ENCODE data around the gene TCF7.

Gene TCF7

DNA sequence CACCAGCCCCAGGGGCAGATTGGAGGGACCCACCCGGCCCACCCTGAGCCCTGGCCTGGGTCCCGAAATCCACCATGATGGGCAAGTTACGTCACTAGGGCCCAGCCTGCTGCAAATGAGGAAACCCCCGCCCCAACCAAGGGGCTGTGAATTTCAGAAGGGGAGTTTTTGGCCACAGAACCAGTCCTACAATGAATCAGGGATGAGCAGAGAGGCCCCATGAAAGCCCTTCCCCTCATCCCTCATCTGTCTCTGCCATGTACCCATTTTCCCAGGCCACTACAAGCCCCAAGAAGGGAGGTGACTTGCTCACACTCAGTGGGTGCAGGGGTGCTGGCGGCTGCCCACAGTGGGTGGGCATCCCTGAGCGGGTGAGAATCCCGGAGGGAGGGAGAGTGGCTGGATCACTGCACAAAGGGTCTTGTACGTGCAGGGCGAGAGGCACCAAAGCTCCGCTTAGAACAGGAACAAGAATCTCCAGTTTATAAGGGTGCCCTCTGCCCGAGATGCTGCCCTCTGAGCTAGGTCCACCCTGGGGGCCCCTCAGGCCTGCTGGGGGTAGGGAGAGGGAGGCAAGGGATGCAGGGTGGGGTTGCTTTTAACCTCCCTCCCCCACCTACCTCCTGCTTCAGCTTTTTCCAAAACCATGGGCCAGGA lies 10.4 kb upstream of the TCF7 start:
- TF ChIP-seq FOXP2 (optimal IDR thresholded peaks at IDR 0.05; ENCODE audit: control extremely low read depth, extremely low read length, insufficient read depth) (no peak), POLR2AphosphoS5 (IDR thresholded peaks at IDR 0.05; ENCODE audit: borderline replicate concordance, low read depth, low read length) (no peak), EZH2 (IDR thresholded peaks at IDR 0.05) (no peak)
- H3K4me3 ChIP-seq = no peak overlapping the region
- DNase-seq (ENCODE audit: low read depth, low spot score) = no peak
- H3K36me3 ChIP-seq (ENCODE audit: insufficient read depth, low read length) = no peaks in the 10 kb centered on the region
- H3K9me3 ChIP-seq (ENCODE audit: low read depth, low read length) = no peaks in the 10 kb centered on the region
- no peak overlapping the region for H3K9ac ChIP-seq (ENCODE audit: insufficient read length)
- H3K27ac ChIP-seq = no peak overlapping the region

DNA sequence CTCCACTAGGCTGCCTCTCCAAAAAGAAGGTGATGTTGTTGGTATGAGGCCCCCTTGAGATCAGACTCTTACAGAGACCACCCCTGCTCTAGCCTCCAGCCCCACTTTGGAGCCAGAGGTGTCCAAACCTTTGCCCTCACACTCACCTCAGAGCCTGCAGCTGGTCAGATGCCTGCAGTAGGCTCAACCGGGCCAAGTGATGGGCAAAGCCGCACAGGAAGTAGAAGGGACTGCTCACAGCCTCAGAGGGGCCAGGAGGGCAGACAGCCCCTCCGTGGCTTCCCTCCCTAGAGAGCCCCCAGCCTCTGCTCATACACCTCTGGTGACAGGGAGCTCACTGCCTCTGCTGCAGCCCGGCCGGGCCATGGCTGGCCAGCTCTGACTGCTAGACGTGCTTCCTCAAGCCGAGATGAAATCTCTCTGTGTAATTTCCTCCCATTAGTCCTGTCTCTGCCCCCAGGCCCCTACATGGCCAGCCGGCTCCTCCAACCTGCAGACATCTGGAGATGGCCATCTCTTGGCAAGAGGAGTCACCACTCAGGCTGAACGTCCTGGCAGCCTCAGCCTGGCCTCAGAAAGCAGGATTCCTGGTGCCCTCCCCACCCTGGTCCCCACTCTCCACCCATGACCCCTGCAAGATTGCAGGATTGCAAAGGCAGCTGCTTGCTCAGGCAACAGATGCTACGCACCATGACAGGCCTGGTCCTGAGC lies 7.3 kb upstream of the TCF7 start:
- no peak for DNase-seq (ENCODE audit: low read depth, low spot score)
- H3K9me3 ChIP-seq (ENCODE audit: low read depth, low read length) = no peaks in the 10 kb centered on the region
- H3K27ac ChIP-seq = no peak overlapping the region
- no peaks in the 10 kb centered on the region for H3K36me3 ChIP-seq (ENCODE audit: insufficient read depth, low read length)
- no peak overlapping the region for H3K4me3 ChIP-seq
- H3K9ac ChIP-seq (ENCODE audit: insufficient read length) = no peak overlapping the region
- no peak for TF ChIP-seq EZH2 (IDR thresholded peaks at IDR 0.05)
- TF ChIP-seq FOXP2 (optimal IDR thresholded peaks at IDR 0.05; ENCODE audit: control extremely low read depth, extremely low read length, insufficient read depth) = no peak
- no peak for TF ChIP-seq POLR2AphosphoS5 (IDR thresholded peaks at IDR 0.05; ENCODE audit: borderline replicate concordance, low read depth, low read length)

DNA sequence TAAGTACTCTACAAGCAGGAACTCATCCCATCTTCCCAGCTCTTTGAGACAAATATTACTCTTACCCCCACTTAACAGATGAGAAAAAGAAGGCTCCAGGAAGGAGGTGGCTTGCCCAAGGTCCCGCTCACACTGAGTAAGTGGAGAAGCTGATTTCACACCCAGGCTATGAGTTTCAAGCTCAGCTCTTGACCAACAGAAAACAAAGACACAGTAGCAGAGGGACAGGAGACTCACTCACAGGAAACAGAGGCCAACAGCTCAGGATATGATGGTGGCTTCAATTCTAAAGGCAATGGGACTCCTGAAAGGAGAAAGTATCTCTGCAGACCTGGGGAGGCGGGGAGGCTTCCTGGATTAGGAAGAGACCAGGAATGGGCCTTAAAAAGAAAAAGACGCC lies 6.7 kb upstream of the TCF7 start:
- Histone ChIP-seq H3K9ac (ENCODE audit: insufficient read length) (no peak overlapping the region), H3K27ac (no peak overlapping the region)
- DNase-seq (ENCODE audit: low read depth, low spot score) = no peak

DNA sequence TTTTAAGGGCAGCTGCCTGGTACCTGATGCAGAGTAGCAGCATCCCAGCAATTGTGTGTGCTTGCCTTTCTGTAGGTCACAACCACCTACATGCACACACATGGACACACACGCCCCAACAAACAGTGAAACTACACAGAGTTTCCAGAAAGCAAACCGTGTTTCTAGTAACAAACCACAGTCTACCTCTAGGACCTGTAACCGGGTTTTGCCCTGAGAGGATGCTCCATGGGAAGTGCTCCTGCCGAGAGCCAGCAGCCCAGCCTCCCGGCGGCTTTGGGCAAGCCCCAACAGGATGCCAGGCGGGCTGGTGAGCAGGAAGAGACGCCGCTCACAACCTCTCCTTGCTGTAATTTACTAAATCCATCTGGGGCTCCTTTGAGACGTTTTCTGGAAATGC lies 4.1 kb upstream of the TCF7 start:
- no peak for DNase-seq (ENCODE audit: low read depth, low spot score)
- H3K4me3 ChIP-seq = no peak overlapping the region
- H3K36me3 ChIP-seq (ENCODE audit: insufficient read depth, low read length) = no peaks in the 10 kb centered on the region
- H3K27ac ChIP-seq = no peak overlapping the region
- no peak overlapping the region for H3K9ac ChIP-seq (ENCODE audit: insufficient read length)
- TF ChIP-seq FOXP2 (optimal IDR thresholded peaks at IDR 0.05; ENCODE audit: control extremely low read depth, extremely low read length, insufficient read depth) = no peak
- no peak for TF ChIP-seq POLR2AphosphoS5 (IDR thresholded peaks at IDR 0.05; ENCODE audit: borderline replicate concordance, low read depth, low read length)
- TF ChIP-seq EZH2 (IDR thresholded peaks at IDR 0.05) = no peak
- H3K9me3 ChIP-seq (ENCODE audit: low read depth, low read length) = no peaks in the 10 kb centered on the region

More for the DNA sequence above, 6.7 kb upstream of the TCF7 start:
- no peaks in the 10 kb centered on the region for H3K36me3 ChIP-seq (ENCODE audit: insufficient read depth, low read length)
- H3K4me3 ChIP-seq = no peak overlapping the region
- H3K9me3 ChIP-seq (ENCODE audit: low read depth, low read length) = no peaks in the 10 kb centered on the region
- TF ChIP-seq FOXP2 (optimal IDR thresholded peaks at IDR 0.05; ENCODE audit: control extremely low read depth, extremely low read length, insufficient read depth) (no peak), POLR2AphosphoS5 (IDR thresholded peaks at IDR 0.05; ENCODE audit: borderline replicate concordance, low read depth, low read length) (no peak), EZH2 (IDR thresholded peaks at IDR 0.05) (no peak)

DNA sequence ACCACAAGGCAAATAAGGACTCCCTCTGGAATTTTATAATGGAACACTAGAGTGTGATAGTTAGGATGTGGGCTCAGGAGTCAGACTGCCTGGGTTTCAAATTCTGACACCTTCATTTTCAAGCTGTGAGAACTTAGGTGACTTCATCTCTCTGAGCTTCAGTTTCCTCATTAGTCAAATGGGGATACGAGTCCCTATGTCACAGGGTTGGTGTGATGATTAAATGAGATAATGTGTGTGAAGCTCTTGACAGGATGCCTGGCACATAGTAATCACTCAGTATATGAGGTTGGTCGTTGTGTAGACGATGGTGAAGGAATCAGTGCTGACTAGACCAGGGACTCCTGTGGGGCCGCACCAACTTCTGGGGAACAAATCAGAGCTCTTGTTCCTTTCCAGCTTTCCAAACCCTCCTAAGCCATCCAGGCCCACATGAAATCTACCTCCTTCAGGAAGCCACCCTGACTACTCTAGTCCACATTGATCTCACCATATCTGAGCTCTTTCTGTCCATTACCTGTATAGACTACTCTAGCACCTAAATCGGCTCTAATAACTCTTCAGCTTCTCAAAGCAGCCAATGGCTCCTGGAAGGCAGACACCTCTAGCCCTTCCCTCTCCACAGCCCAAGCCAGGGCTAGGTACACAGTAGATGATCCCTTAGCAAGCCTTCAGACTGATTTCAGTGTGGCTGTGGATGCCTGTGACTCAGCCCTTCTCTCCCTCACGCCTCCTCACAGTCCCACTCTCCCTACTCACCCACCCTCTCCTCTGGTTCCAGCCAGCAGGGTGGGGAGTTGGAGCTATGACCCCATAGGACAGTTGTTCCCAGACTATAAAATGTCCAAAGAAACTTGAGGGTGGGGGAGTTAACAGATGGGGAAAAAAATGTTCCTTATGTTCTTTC lies 2.5 kb upstream of the TCF7 start:
- TF ChIP-seq EZH2 (IDR thresholded peaks at IDR 0.05) = no peak
- no peak for TF ChIP-seq POLR2AphosphoS5 (IDR thresholded peaks at IDR 0.05; ENCODE audit: borderline replicate concordance, low read depth, low read length)
- no peak for TF ChIP-seq FOXP2 (optimal IDR thresholded peaks at IDR 0.05; ENCODE audit: control extremely low read depth, extremely low read length, insufficient read depth)
- H3K9me3 ChIP-seq (ENCODE audit: low read depth, low read length) = no peaks in the 10 kb centered on the region
- no peak overlapping the region for H3K27ac ChIP-seq
- H3K36me3 ChIP-seq (ENCODE audit: insufficient read depth, low read length) = no peaks in the 10 kb centered on the region
- H3K4me3 ChIP-seq = no peak overlapping the region
- no peak overlapping the region for H3K9ac ChIP-seq (ENCODE audit: insufficient read length)
- no peak for DNase-seq (ENCODE audit: low read depth, low spot score)

DNA sequence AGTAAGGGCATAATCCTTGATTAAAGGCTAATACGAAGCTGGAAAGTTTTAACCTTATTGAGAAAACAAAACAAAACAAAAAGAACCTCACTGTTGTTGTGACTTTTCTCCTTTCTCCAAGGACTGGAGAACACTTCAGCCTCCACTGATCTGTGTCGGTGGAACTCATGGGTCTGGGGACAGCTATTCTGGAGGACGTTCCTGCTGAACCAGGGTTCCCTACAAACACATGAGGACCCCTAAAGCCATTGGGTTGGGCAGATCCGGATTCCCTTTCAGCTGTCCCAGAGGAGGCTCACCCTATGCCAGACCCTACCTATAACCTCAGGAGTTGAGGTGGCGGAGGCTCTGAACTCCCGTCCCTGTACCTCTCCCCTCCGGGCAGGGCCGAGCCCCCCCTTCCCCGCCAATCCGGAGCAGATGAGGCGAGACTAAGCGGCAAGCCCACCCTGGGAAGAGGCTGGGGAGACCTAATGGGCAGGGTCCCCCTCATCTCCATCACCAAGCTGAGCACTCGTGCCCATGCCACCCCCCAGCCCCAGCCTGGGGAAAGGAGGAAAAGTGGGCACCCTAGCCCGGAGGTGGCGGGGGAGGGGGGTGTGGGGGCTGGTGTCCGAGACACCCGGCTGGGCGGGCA lies 1.6 kb upstream of the TCF7 start:
- no peak overlapping the region for H3K9ac ChIP-seq (ENCODE audit: insufficient read length)
- H3K36me3 ChIP-seq (ENCODE audit: insufficient read depth, low read length) = no peaks in the 10 kb centered on the region
- no peak overlapping the region for H3K27ac ChIP-seq
- no peak for TF ChIP-seq POLR2AphosphoS5 (IDR thresholded peaks at IDR 0.05; ENCODE audit: borderline replicate concordance, low read depth, low read length)
- no peak for TF ChIP-seq EZH2 (IDR thresholded peaks at IDR 0.05)
- TF ChIP-seq FOXP2 (optimal IDR thresholded peaks at IDR 0.05; ENCODE audit: control extremely low read depth, extremely low read length, insufficient read depth) = no peak
- no peak for DNase-seq (ENCODE audit: low read depth, low spot score)
- no peak overlapping the region for H3K4me3 ChIP-seq
- no peaks in the 10 kb centered on the region for H3K9me3 ChIP-seq (ENCODE audit: low read depth, low read length)

DNA sequence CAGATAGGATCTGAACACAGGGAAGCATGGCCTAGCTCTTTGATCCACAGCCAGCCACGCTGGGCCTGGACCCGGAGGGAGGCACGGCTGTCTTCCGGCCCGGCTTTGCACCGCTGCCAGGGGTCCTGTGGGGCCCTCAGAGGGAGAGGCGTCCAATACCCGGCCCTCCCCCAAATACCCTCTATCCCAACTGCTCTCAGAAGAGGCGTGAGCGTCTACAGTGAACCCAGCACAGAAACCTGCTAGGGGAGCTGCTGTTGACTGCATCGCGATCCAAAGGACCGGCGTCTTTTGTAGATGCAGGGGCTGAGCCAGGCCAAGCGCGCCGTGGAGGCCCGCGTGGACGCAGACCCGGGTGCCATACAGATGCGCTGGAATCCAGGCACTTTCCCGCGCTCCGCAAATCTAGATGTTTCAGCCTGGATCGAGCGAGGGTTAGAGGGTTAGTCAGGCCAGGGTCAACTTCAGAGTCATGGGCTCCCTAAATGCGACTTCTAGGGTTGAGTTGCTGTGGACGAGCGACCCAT lies 1.1 kb upstream of the TCF7 start:
- no peak for DNase-seq (ENCODE audit: low read depth, low spot score)
- no peak for TF ChIP-seq FOXP2 (optimal IDR thresholded peaks at IDR 0.05; ENCODE audit: control extremely low read depth, extremely low read length, insufficient read depth)
- no peak for TF ChIP-seq POLR2AphosphoS5 (IDR thresholded peaks at IDR 0.05; ENCODE audit: borderline replicate concordance, low read depth, low read length)
- no peak for TF ChIP-seq EZH2 (IDR thresholded peaks at IDR 0.05)
- Histone ChIP-seq H3K27ac (no peak overlapping the region), H3K36me3 (ENCODE audit: insufficient read depth, low read length) (no peaks in the 10 kb centered on the region), H3K9me3 (ENCODE audit: low read depth, low read length) (no peaks in the 10 kb centered on the region), H3K9ac (ENCODE audit: insufficient read length) (no peak overlapping the region), H3K4me3 (no peak overlapping the region)
